Measurements from ENCODE around the gene CNTNAP2.

Gene CNTNAP2

DNA sequence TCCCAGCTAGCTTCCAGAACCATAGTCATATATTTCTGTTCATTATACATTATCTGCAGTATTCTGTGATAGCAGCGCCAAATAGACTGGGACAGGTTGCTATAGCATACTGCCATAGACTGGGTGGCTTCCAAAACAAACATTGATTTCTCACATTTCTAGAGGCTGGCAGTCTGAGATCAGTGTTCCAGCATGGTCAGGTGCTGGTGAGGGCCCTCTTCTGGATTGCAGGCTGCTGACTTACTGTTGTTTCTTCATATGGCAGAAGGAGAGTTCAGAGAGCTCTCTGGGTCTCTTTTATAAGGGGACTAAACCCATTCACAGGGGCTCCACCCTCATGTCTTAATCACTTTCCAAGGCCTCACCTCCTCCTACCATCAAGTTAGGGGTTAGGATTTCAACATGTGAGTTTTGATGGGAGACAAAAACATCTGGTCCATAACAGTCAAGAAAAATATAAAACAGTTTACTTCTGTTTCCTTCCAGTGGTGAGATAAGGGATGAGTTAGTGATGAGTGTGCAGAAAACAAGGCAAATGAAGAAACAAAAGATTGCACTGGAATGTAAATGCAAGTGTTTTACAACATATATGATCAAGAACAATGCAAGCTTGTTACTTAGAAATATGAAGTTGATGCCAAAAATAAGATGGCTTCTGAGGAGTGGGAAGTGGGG lies 2074.9 kb downstream of the CNTNAP2 start:
- Histone ChIP-seq H2AFZ (ENCODE audit: low read length, unreplicated experiment) (no peak overlapping the region), H3K27ac (ENCODE audit: low read depth, low read length) (no peak overlapping the region), H3K4me1 (ENCODE audit: control insufficient read depth, insufficient read depth, low read length, unreplicated experiment) (no peaks in the 10 kb centered on the region), H3K4me3 (ENCODE audit: low read depth, low read length) (no peak overlapping the region), H3K36me3 (ENCODE audit: insufficient read depth, low read length) (no peaks in the 10 kb centered on the region), H3K27me3 (ENCODE audit: insufficient read depth, low read length) (no peaks in the 10 kb centered on the region), H3K79me2 (ENCODE audit: control insufficient read depth, insufficient read depth, low read length, unreplicated experiment) (no peaks in the 10 kb centered on the region)

DNA sequence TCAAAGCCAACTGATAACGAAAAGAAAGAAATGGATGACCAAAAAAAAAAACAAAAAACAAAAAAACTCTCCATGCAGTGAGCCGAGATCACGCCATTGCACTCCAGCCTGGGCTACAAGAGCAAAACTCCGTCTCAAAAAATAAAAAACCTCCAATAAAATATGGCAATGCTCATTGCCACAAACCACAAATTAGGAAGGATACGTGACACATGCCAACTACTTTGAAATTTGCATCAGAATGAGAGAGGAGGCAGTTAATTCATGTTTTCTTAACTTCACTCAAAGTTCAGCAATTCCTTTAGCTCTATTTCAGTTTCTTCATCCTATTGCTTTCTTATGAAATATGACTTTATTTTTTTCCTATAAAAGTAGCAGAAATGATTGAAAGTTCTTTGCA lies 2075.9 kb downstream of the CNTNAP2 start:
- Histone ChIP-seq H3K79me2 (ENCODE audit: control insufficient read depth, insufficient read depth, low read length, unreplicated experiment) (no peaks in the 10 kb centered on the region), H3K36me3 (ENCODE audit: insufficient read depth, low read length) (no peaks in the 10 kb centered on the region), H3K27ac (ENCODE audit: low read depth, low read length) (no peak overlapping the region), H3K27me3 (ENCODE audit: insufficient read depth, low read length) (no peaks in the 10 kb centered on the region), H2AFZ (ENCODE audit: low read length, unreplicated experiment) (no peak overlapping the region), H3K4me3 (ENCODE audit: low read depth, low read length) (no peak overlapping the region), H3K4me1 (ENCODE audit: control insufficient read depth, insufficient read depth, low read length, unreplicated experiment) (no peaks in the 10 kb centered on the region)

DNA sequence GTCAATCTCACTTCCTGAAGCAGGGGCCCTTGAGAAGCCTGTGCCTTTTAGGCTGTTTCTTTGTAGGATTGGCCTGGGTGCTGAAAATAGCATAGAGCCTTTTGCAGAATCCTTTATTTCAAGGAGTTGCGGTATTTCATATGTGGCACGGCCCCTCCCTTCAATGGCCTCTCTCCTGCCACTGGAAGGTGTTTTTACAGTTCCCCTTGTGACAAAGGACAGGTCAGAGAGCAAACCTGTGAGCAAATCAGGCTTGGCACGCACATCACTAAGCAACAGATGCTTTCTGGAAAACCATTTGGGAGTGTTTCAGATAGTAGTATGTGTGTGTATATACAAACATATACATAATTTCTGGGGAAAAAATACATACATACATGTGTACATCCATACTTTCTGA lies 2085.4 kb downstream of the CNTNAP2 start:
- Histone ChIP-seq H3K4me3 (ENCODE audit: low read depth, low read length) (no peak overlapping the region), H3K27me3 (ENCODE audit: insufficient read depth, low read length) (no peaks in the 10 kb centered on the region), H3K36me3 (ENCODE audit: insufficient read depth, low read length) (no peaks in the 10 kb centered on the region), H3K79me2 (ENCODE audit: control insufficient read depth, insufficient read depth, low read length, unreplicated experiment) (no peaks in the 10 kb centered on the region), H2AFZ (ENCODE audit: low read length, unreplicated experiment) (no peak overlapping the region), H3K27ac (ENCODE audit: low read depth, low read length) (no peak overlapping the region), H3K4me1 (ENCODE audit: control insufficient read depth, insufficient read depth, low read length, unreplicated experiment) (no peaks in the 10 kb centered on the region)

DNA sequence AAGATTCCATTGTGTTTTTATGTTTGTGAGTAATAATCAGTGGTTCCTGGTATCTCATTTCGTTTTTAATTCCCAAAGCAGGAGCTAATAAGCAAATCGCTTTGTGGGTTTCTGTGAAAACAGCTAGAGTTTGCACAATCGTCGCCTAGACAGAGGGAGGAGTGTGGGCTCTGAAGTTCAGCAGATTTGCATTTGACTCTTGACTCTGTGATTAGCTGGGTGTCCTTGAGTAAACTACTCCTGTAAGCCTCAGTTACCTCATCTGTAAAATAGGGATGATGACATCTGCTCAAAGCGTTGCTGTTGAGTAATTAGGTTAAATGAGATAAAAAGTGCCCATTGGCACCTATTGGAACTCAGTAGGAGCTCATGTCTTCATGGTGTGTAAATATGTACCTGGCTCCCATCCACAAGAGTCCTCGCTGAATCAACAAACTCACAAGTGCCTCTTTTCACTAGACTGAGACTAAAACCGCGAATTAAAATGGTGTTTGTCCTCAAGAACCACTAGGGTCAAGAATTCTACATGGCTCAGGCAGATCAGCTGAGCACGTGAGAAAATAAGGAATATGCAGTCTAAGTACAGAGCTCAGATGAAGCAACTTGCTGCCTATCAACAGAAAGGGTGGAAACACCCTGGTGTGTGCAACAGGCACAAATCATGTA lies 2088.2 kb downstream of the CNTNAP2 start:
- Histone ChIP-seq H3K27ac (ENCODE audit: low read depth, low read length) (no peak overlapping the region), H3K4me3 (ENCODE audit: low read depth, low read length) (no peak overlapping the region), H2AFZ (ENCODE audit: low read length, unreplicated experiment) (no peak overlapping the region), H3K4me1 (ENCODE audit: control insufficient read depth, insufficient read depth, low read length, unreplicated experiment) (no peaks in the 10 kb centered on the region), H3K79me2 (ENCODE audit: control insufficient read depth, insufficient read depth, low read length, unreplicated experiment) (no peaks in the 10 kb centered on the region), H3K27me3 (ENCODE audit: insufficient read depth, low read length) (no peaks in the 10 kb centered on the region), H3K36me3 (ENCODE audit: insufficient read depth, low read length) (no peaks in the 10 kb centered on the region)

DNA sequence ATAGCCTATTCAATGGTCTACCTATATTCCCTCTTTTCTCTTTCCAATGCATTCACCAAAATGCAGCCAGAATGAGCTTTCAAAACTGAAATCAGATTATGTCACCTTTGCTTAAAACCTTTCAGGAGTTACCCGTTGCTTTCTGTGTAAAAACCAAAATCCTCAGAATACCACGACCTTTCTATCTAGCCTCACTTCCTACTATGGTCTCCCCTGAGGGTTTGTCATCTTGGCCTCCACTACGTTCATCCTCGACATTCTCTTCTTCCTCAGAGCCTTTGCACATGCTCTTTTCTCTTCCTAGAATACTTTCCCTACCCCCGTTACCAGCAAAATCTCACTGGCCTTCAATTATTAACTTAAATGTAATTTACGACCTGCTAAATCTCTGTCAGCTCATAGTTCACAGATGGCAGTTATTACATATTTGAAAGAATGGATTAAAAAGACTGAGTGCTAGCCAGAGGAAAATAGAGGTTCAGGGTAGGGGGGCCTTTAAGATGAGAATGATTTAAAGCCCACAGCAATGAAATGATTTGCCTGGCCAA lies 2093.1 kb downstream of the CNTNAP2 start:
- H3K79me2 ChIP-seq (ENCODE audit: control insufficient read depth, insufficient read depth, low read length, unreplicated experiment): no peaks in the 10 kb centered on the region
- no peaks in the 10 kb centered on the region for H3K4me1 ChIP-seq (ENCODE audit: control insufficient read depth, insufficient read depth, low read length, unreplicated experiment)
- no peaks in the 10 kb centered on the region for H3K27me3 ChIP-seq (ENCODE audit: insufficient read depth, low read length)
- H3K27ac ChIP-seq (ENCODE audit: low read depth, low read length): no peak overlapping the region
- H3K4me3 ChIP-seq (ENCODE audit: low read depth, low read length): no peak overlapping the region
- no peak overlapping the region for H2AFZ ChIP-seq (ENCODE audit: low read length, unreplicated experiment)
- H3K36me3 ChIP-seq (ENCODE audit: insufficient read depth, low read length): no peaks in the 10 kb centered on the region

DNA sequence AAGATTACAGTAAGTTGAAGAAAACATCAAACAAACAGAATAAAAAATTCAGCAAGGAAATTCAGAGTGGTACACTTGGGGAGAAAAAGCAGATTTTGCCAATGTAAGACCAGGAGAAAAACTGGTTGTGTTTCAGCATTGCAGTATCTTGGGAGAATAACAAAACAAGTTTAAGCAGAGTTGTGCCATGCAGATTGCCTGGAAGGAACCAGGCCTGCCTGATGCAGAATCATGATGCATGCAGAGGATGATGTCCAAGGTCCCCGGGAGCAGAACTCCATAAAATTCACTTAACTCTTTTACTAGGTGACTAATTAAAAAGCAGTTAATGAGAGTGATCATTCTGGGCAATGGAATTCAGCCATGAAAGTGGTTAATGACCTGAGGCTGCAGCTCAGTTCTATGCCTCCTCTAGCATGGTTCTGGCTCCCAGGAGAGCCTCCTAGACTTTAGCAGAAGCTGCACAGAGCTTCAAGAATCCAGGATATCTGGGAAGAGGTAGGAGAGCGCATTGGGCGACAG lies 2094.3 kb downstream of the CNTNAP2 start:
- Histone ChIP-seq H3K27me3 (ENCODE audit: insufficient read depth, low read length) (no peaks in the 10 kb centered on the region), H2AFZ (ENCODE audit: low read length, unreplicated experiment) (no peak overlapping the region), H3K36me3 (ENCODE audit: insufficient read depth, low read length) (no peaks in the 10 kb centered on the region), H3K27ac (ENCODE audit: low read depth, low read length) (no peak overlapping the region), H3K4me1 (ENCODE audit: control insufficient read depth, insufficient read depth, low read length, unreplicated experiment) (no peaks in the 10 kb centered on the region), H3K79me2 (ENCODE audit: control insufficient read depth, insufficient read depth, low read length, unreplicated experiment) (no peaks in the 10 kb centered on the region), H3K4me3 (ENCODE audit: low read depth, low read length) (no peak overlapping the region)

DNA sequence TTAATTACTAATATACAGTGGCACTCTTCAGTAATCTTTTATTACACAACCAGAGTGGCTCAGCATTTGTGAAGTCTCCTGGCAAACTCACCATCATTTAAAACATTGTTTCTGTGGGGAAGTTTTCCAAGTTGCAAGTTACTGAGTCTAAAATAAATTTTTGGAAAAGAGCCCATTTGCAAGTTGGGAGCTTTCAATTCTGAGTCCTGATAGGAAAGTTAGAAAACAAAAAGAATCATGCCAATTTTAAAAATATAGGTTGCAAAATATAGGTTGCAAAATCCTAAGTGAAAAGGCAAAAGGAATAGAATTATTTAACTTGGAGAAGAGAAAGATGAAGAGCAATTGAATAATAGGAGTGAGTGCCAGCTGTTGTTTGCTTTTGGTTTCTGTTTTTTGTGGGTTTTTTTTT lies 2095.1 kb downstream of the CNTNAP2 start:
- Histone ChIP-seq H3K79me2 (ENCODE audit: control insufficient read depth, insufficient read depth, low read length, unreplicated experiment) (no peaks in the 10 kb centered on the region), H2AFZ (ENCODE audit: low read length, unreplicated experiment) (no peak overlapping the region), H3K4me3 (ENCODE audit: low read depth, low read length) (no peak overlapping the region), H3K27ac (ENCODE audit: low read depth, low read length) (no peak overlapping the region), H3K27me3 (ENCODE audit: insufficient read depth, low read length) (no peaks in the 10 kb centered on the region), H3K36me3 (ENCODE audit: insufficient read depth, low read length) (no peaks in the 10 kb centered on the region), H3K4me1 (ENCODE audit: control insufficient read depth, insufficient read depth, low read length, unreplicated experiment) (no peaks in the 10 kb centered on the region)

DNA sequence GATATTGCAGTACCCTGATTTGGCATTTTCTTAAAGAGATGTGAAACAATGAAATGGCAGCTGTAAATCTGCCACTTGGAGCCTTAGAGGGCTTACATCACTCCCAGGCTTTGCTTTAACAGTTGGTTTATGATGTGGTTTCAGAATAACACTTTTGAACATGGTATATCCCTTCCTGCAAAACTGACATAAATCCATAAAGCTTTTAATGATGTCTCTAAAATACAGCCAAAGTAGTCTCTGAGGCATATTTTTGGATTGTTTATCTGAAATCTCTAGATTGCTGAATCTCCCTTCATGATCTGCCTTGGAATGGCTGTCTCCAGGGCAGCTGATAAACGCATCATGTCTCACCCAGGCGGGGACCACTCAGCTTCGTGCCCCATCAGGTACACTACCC lies 2096.1 kb downstream of the CNTNAP2 start:
- no peaks in the 10 kb centered on the region for H3K4me1 ChIP-seq (ENCODE audit: control insufficient read depth, insufficient read depth, low read length, unreplicated experiment)
- no peak overlapping the region for H3K27ac ChIP-seq (ENCODE audit: low read depth, low read length)
- H3K79me2 ChIP-seq (ENCODE audit: control insufficient read depth, insufficient read depth, low read length, unreplicated experiment): no peaks in the 10 kb centered on the region
- no peak overlapping the region for H3K4me3 ChIP-seq (ENCODE audit: low read depth, low read length)
- no peak overlapping the region for H2AFZ ChIP-seq (ENCODE audit: low read length, unreplicated experiment)
- no peaks in the 10 kb centered on the region for H3K27me3 ChIP-seq (ENCODE audit: insufficient read depth, low read length)
- H3K36me3 ChIP-seq (ENCODE audit: insufficient read depth, low read length): no peaks in the 10 kb centered on the region

DNA sequence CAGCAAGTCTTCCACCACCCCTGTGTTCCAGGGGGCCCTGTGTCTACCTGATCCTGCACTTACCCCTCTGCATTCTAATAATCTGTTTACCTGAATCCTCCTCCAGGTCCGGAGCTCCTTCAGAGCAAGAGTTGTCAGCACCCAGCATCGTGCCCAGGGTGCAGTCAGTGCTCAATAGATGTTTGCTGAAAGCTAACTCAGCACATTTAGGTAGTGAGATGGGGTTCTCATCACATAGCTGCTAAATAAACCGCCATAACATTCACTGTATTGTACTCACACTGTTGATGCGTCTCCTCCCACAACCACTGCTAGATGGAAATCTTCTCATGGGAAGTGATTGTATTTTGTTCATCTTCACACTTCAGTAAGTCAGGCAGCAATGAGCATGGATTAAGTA lies 2097.5 kb downstream of the CNTNAP2 start:
- H3K36me3 ChIP-seq (ENCODE audit: insufficient read depth, low read length): no peaks in the 10 kb centered on the region
- H3K79me2 ChIP-seq (ENCODE audit: control insufficient read depth, insufficient read depth, low read length, unreplicated experiment): no peaks in the 10 kb centered on the region
- no peak overlapping the region for H3K27ac ChIP-seq (ENCODE audit: low read depth, low read length)
- no peaks in the 10 kb centered on the region for H3K4me1 ChIP-seq (ENCODE audit: control insufficient read depth, insufficient read depth, low read length, unreplicated experiment)
- no peaks in the 10 kb centered on the region for H3K27me3 ChIP-seq (ENCODE audit: insufficient read depth, low read length)
- no peak overlapping the region for H3K4me3 ChIP-seq (ENCODE audit: low read depth, low read length)
- H2AFZ ChIP-seq (ENCODE audit: low read length, unreplicated experiment): no peak overlapping the region

DNA sequence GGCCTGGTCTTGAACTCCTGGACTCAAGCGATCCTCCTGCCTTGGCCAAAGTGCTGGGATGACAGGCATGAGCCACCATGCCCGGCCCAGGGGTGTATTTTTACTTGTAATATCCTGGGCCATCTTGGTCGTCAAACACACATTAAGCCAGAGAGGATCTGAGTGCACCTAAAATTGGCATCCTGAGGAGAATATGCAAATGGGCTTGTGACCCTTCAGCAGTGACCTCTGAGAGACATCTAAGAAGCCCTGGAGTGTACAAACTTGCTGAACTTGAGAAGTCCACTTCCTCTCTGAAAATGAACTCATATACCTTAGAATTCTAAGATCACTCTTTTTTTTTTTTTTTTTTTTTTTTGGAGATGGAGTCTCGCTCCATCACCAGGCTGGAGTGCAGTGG lies 2102.0 kb downstream of the CNTNAP2 start:
- Histone ChIP-seq H3K36me3 (ENCODE audit: insufficient read depth, low read length) (no peaks in the 10 kb centered on the region), H3K4me1 (ENCODE audit: control insufficient read depth, insufficient read depth, low read length, unreplicated experiment) (no peaks in the 10 kb centered on the region), H3K4me3 (ENCODE audit: low read depth, low read length) (no peak overlapping the region), H3K79me2 (ENCODE audit: control insufficient read depth, insufficient read depth, low read length, unreplicated experiment) (no peaks in the 10 kb centered on the region), H3K27ac (ENCODE audit: low read depth, low read length) (no peak overlapping the region), H2AFZ (ENCODE audit: low read length, unreplicated experiment) (no peak overlapping the region), H3K27me3 (ENCODE audit: insufficient read depth, low read length) (no peaks in the 10 kb centered on the region)

DNA sequence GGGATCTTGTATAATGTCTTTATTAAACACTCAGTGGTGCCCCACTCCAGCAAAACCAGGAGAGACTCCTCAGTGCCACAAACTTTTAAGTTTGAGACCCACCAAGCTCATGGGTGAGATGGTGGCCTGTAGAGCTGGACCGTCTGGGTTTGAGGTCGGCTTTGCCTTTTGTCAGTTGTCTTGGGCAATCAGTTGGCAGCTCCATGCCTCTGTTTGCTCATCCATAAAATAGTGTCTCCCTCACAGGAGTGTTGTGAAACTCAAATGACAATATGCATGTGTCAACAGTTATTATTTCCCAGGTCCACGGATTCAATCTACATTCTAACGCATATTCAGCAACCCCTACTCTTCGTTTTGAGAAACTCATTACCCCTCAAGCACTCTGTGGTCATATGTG lies 2106.1 kb downstream of the CNTNAP2 start:
- no peak overlapping the region for H3K27ac ChIP-seq (ENCODE audit: low read depth, low read length)
- H3K4me3 ChIP-seq (ENCODE audit: low read depth, low read length): no peak overlapping the region
- no peaks in the 10 kb centered on the region for H3K27me3 ChIP-seq (ENCODE audit: insufficient read depth, low read length)
- H3K36me3 ChIP-seq (ENCODE audit: insufficient read depth, low read length): no peaks in the 10 kb centered on the region
- H3K79me2 ChIP-seq (ENCODE audit: control insufficient read depth, insufficient read depth, low read length, unreplicated experiment): no peaks in the 10 kb centered on the region
- no peaks in the 10 kb centered on the region for H3K4me1 ChIP-seq (ENCODE audit: control insufficient read depth, insufficient read depth, low read length, unreplicated experiment)
- no peak overlapping the region for H2AFZ ChIP-seq (ENCODE audit: low read length, unreplicated experiment)
